Ovary (tissue), 3 donors: ENCODE results near the gene LITAF.

Experiments used
- CTCF ChIP-seq, 3 donors: fragments of 450-650 bp in 2 of 3; fragments of 200-600 bp in 1 of 3; IDR thresholded peaks; one replicate each; pipeline versions ENCODE4 v1.5.1 to v1.8.0; 2016 to 2022; ENCODE audit warnings: antibody characterized with exemption in 3 of 3, mild to moderate bottlenecking in 1 of 3
- POLR2A ChIP-seq: fragments of 450-650 bp; IDR thresholded peaks from one replicate; pipeline ENCODE4 v1.6.1; 2017; ENCODE audit warnings: antibody characterized with exemption, mild to moderate bottlenecking, moderate library complexity
- donor health status: DM: no; HTN: no; CAD: no.

GRCh38 chr16:11524098-11524760, 62.5 kb downstream of the LITAF start:
- TF ChIP-seq CTCF (IDR thresholded peaks at IDR 0.05) (no peak), POLR2A (no peak)
